H1 (cell line): ENCODE measurements around the gene UBQLN3. TPM values are rescaled to one million over a fixed set of nuclear protein-coding genes. Genes with fewer than 3 reads are reported as not detected.

Experiments
- ATF2 ChIP-seq: IDR thresholded peaks from 2 replicates; pipeline ENCODE4 v1.6.1; 2012; ENCODE audit warnings: low read length, inconsistent platforms
- CBX5 ChIP-seq: fragments of 300-800, 300-1000 bp; sonication (generic); IDR thresholded peaks from 2 replicates; pipeline ENCODE4 v1.7.1; 2016; ENCODE audit warnings: antibody characterized with exemption, low read length, low read depth
- CREB1 ChIP-seq: IDR thresholded peaks from 2 replicates; pipeline ENCODE4 v1.6.1; 2012; ENCODE audit warnings: inconsistent platforms
- CTBP2 ChIP-seq: IDR thresholded peaks from 2 replicates; pipeline ENCODE4 v1.7.0; 2011; ENCODE audit warnings: borderline replicate concordance, mild to moderate bottlenecking, moderate library complexity, mixed read lengths, low read length; ENCODE audit not compliant: insufficient read depth, insufficient read length
- FOSL1 ChIP-seq: IDR thresholded peaks from 2 replicates; pipeline ENCODE4 v1.6.1; 2011; ENCODE audit warnings: mild to moderate bottlenecking, low read depth, low read length, moderate library complexity; ENCODE audit not compliant: insufficient read depth
- MAX ChIP-seq: IDR thresholded peaks from 2 replicates; pipeline ENCODE4 v1.6.1; 2012; ENCODE audit warnings: inconsistent platforms
- SRF ChIP-seq: IDR thresholded peaks from 2 replicates; pipeline ENCODE4 v1.6.1; 2011; ENCODE audit warnings: mild to moderate bottlenecking, low read depth, low read length, moderate library complexity
- TEAD4 ChIP-seq: IDR thresholded peaks from 2 replicates; pipeline ENCODE4 v1.6.1; 2012; ENCODE audit warnings: low read depth, low read length, inconsistent platforms, mixed read lengths
- YY1 ChIP-seq: IDR thresholded peaks from 2 replicates; pipeline ENCODE4 v1.6.1; 2011; ENCODE audit warnings: low read depth, mild to moderate bottlenecking, low read length
- polyA plus RNA-seq, 7 experiments: library from polyadenylated mRNA; depleted of rRNA in 3 of 7; stranded (reverse) in 5 of 7; unstranded in 2 of 7; fragments of >200 nt in 5 of 7; fragments of 200-250 nt in 2 of 7; gene quantifications; 1 replicate in 5 of 7; 2 replicates in 1 of 7; 4 replicates in 1 of 7; pipeline versions ENCODE4 v1.2.1 to v1.2.3, GENCODE V29; 2011 to 2013; ENCODE audit warnings: missing spikeins in 2 of 7, mixed read lengths in 2 of 7
- total RNA-seq: library from RNA; stranded (reverse); fragmentation: NEBNext Ultra II Directional; extraction: Animal tissue kit (Norgen Biotek cat#: 25700); gene quantifications from 2 replicates; pipeline ENCODE4 v1.2.1, GENCODE V29; 2021

UBQLN3 gene
- total and polyA plus RNA-seq, 2 of the 8 experiments (the other 6 are each of a cell fraction or from before 2014, with no cell fraction given) = not detected

- TF ChIP-seq FOSL1 = no peak
- TF ChIP-seq CTBP2 = no peak
- no peak for TF ChIP-seq YY1
- no peak for TF ChIP-seq MAX
- TF ChIP-seq CREB1 = no peak
- no peak for TF ChIP-seq SRF
- no peak for TF ChIP-seq ATF2
- no peak for TF ChIP-seq TEAD4
- no peak for TF ChIP-seq CBX5
Observed at GRCh38 chr11:5489576-5490357, 20.0 kb downstream of the UBQLN3 start (continued).
